ENCODE measurements around the gene ARPC1B.

The ARPC1B gene

DNA sequence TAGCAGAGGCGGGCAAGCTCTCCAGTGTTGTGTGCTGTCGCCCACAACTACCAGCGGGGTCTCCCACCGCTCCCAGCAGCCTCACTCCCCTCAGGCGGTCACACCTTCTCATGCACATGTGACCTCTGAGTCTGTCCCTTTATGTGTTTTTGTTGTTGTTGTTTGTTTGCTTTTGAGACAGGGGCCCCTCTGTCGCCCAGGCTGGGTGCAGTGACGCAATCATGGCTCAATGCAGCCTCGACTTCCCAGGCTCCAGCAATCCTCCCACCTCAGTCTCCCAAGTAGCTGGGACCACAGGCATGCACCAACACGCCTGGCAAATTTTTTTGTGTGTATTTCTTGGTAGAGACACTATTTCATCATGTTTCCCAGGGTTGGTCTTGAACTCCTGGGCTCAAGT is 65.7 kb downstream of the ARPC1B start:
- no peak for DNase-seq (ENCODE audit: low read depth in 2 of 2, low spot score in 1 of 2)

Measured in stimulated activated CD8-positive, alpha-beta memory T cell treated with anti-CD3 and anti-CD28 coated beads, Interleukin-4, amount 100 ng/mL, for 1 hour (primary cell).